ENCODE measurements around the gene CRYBB1.

DNA sequence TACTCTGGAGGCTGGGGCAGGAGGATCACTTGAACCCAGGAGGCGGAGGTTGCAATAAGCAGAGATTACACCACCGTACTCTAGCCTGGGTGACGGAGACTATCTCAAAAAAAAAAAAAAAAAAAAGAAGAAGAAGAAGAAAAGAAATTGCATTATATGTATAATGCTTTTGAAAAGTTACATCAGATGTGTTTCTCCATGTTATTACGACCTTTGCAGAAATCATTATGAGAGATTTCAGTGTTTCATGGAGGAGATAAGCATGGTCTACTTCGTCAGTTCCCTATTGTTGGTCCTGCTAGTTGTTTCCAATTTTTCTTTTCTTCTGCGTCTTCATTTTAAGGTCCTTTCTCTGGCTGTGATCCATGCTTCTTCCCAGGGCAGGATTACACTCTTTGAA is 42.5 kb upstream of the CRYBB1 start:
- TF ChIP-seq, protein P1, sequence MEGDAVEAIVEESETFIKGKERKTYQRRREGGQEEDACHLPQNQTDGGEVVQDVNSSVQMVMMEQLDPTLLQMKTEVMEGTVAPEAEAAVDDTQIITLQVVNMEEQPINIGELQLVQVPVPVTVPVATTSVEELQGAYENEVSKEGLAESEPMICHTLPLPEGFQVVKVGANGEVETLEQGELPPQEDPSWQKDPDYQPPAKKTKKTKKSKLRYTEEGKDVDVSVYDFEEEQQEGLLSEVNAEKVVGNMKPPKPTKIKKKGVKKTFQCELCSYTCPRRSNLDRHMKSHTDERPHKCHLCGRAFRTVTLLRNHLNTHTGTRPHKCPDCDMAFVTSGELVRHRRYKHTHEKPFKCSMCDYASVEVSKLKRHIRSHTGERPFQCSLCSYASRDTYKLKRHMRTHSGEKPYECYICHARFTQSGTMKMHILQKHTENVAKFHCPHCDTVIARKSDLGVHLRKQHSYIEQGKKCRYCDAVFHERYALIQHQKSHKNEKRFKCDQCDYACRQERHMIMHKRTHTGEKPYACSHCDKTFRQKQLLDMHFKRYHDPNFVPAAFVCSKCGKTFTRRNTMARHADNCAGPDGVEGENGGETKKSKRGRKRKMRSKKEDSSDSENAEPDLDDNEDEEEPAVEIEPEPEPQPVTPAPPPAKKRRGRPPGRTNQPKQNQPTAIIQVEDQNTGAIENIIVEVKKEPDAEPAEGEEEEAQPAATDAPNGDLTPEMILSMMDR (IDR thresholded peaks at IDR 0.05): no peak
- TF ChIP-seq POLR2A (IDR thresholded peaks at IDR 0.05): no peak

Data from breast epithelium (tissue), 3 donors.